NCI-H774 (cell line): ENCODE data around the gene MED17.
"Not testable (repeated sequence)": the region's sequence is repeated elsewhere in the genome, so short reads cannot be mapped to it uniquely, and the experiment has no call there.

Experiments
- DNase-seq: peaks from one replicate; lab custom pipeline; 2025; lab: John Stamatoyannopoulos, UW

The MED17 gene

DNA sequence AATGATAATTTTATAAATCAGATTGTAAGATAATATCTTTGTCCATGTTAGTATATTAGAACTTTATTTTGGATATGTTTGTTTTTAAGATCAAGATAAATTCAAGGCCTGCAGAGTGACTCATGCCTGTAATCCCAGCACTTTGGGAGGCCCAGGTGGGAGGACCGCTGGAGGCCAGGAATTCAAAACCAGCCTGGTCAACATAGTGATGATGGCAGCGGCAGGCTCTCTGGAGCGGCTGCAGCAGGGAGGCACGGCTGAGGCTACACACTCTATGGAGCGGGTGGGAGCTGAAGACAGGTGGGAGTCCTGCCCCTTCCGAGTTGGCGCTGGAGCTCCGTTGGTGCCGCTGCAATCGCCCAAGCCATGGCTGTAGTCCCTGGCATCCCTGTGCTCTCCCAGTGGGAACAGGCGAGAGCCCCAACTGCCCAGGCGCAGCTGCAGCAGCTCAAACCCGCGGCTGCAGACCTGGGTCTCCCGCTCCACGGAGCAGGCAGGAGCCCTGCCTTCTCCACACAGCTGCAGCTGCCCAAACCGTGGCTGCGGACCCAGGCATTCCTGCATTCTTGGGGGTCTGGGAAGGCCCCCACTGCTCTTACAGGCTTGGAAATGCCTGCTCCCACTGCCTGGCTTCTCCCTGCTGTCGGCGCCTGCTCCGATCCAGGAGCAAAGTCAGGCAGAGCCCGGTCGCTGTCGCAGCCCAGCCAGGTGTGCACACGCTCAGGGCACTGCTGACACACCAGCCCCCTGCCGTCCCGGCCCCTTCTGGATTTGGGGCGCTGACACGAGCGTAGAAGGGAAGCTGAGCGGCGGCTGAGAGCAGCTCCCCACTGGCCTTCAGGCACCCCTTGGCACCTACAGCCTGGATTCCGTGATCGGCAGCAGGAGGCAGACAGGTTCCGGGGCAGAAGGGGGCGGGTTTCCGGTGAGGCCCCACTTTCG, 25.9 kb upstream of the MED17 start:
- DNase-seq, result no peak

DNA sequence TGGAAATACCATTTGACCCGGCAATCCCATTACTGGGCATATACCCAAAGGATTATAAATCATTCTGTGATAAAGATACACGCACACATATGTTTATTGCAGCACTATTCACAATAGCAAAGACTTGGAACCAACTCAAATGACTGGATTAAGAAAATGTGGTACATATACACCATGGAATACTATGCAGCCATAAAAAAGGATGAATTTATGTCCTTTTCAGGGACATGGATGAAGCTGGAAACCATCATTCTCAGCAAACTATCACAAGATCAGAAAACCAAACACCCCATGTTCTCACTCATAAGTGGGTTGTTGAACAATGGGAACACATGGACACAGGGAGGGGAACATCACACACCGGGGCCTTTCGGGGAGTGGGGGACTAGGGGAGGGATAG, 25.0 kb upstream of the MED17 start:
- not testable (repeated sequence) for DNase-seq

- DNase-seq, result no peak
Measured at GRCh38 chr11:93761910-93762309, 22.2 kb upstream of the MED17 start.

GRCh38 chr11:93765551-93765950, 18.5 kb upstream of the MED17 start:
- no peak for DNase-seq

- DNase-seq, result no peak
Measured at GRCh38 chr11:93766504-93766903, 17.6 kb upstream of the MED17 start.

GRCh38 chr11:93767018-93767417, 17.1 kb upstream of the MED17 start:
- DNase-seq, result no peak

DNA sequence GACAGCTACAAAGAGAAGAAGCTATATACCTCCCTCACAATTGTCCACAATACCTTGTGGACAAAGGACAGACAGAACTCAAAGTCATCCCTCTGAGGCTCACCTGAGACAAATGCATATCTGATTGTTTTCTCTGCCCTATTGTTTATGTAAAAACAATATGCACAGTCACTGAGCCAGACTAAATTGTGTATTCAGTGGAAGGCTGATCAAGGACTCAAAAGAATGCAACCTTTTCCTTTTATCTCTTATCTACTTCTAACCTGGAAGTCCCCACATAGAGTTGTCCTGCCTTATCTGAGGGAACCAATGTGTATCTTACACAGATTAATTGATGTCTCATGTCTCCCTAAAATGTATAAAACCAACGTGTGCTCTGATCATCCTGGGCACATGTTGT, 13.9 kb upstream of the MED17 start:
- DNase-seq, result no peak

DNA sequence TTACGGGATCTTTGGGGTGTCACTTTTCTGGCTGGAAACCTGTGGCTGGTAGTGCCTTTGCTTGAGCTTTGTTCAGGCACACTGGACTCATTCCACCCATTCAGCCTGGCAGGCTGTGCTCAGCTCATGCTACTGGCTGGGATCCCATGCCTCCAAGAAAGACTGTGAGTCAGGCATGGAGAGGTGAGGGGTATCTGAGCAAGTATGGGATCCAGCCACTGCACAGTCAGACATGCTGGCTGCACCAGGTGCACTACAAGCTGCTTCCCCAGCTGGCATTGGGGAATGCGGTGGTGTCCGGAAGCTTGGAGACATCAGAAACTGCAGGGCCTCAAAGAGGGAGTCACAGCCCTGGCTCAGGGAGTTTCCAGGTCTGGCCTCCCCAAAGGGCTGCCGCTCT, 12.0 kb upstream of the MED17 start:
- DNase-seq, result no peak

GRCh38 chr11:93773045-93773477, 11.0 kb upstream of the MED17 start:
- DNase-seq, result no peak

- DNase-seq, result no peak
Measured at GRCh38 chr11:93773601-93774200, 10.4 kb upstream of the MED17 start.

GRCh38 chr11:93774560-93774959, 9.5 kb upstream of the MED17 start:
- DNase-seq, result not testable (repeated sequence)

- no peak for DNase-seq
Measured at GRCh38 chr11:93775289-93775688, 8.8 kb upstream of the MED17 start.

GRCh38 chr11:93783362-93783761, 720 bp upstream of the MED17 start:
- DNase-seq, result no peak

GRCh38 chr11:93783765-93784144, 327 bp upstream of the MED17 start:
- DNase-seq, result no peak

DNA sequence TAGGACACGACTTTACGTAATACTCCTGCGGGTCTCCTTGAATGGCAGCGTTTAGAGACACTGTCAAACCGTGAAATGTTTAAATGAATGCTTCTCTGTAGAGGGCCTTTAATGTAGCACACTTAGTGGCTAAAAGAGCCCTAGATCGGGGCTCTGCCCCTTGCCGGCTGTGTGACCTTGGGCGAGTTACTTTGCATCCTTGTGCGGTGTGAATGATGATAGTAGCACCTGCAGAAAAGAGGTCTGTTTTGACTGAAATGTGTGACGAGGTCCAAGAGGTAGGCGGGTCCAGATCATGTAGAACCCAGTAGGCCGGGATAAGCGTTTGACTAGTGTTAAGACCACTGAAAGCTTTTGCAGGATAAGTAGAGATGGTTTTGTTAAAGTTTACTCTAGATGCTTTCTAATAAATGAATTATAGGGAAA, 866 bp downstream of the MED17 start:
- no peak for DNase-seq

GRCh38 chr11:93791493-93791892, 7.4 kb downstream of the MED17 start:
- DNase-seq, result no peak

GRCh38 chr11:93796441-93797231, 12.6 kb downstream of the MED17 start:
- DNase-seq, result no peak

DNA sequence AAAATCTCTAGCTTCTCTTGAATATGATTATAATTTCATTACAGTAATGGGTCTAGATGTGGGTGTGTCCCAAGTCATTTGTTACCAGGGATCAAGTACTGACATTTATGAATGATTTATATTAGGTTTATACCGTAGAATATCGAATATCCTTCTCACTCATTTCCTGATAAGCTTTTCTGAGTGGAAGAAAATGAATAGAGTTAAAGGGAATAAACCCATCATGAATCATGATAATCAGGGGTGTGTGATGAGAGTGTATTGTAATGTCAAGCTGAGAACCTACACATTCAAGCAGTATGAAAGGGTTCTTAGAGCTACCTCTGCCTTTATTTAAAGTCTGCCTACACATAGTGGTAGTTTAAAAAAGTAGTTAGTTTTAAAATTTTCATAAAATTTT, 17.3 kb downstream of the MED17 start:
- no peak for DNase-seq

- DNase-seq, result no peak
Measured at GRCh38 chr11:93804879-93805278, 20.8 kb downstream of the MED17 start.

DNA sequence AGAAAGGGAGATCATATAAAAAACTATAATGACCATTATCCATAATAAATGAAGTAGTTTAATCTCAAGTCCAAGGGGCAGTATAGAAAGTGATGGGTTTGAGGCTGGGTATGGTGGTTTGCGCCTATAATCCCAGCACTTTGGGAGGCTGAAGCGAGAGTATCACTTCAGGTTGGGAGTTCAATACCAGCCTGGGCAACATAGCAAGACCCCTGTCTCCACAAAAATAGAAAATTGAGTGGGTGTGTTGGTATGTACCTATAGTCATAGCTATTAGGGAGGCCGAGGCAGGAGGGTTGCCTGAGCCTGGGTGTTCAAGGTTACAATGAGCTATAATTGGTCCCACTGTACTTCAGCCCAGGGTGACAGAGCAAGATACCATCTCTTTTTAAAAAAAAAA, 23.9 kb downstream of the MED17 start:
- DNase-seq, result no peak

- no peak for DNase-seq
Measured at GRCh38 chr11:93813974-93814373, 29.9 kb downstream of the MED17 start.

- no peak for DNase-seq
Measured at GRCh38 chr11:93814966-93815633, 31.0 kb downstream of the MED17 start.
